GM18498 (cell line): ENCODE measurements around the gene UBALD1.
"Not testable (repeated sequence)": the region's sequence is repeated elsewhere in the genome, so short reads cannot be mapped to it uniquely, and the experiment has no call there.

Experiments
- ATAC-seq: cut with Tn5 transposase; IDR thresholded peaks from one replicate; pipeline ENCODE4 v1.9.1; 2021; ENCODE audit warnings: mild to moderate bottlenecking, moderate library complexity; ENCODE audit not compliant: unreplicated experiment

The UBALD1 gene

GRCh38 chr16:4614571-4615383 is at the start of gene UBALD1:
Gene UBALD1 (minus strand): TSS chr16:4614888. CDS start chr16:4614797, 91 bp downstream.
- peak; percentile 59 for ATAC-seq

DNA sequence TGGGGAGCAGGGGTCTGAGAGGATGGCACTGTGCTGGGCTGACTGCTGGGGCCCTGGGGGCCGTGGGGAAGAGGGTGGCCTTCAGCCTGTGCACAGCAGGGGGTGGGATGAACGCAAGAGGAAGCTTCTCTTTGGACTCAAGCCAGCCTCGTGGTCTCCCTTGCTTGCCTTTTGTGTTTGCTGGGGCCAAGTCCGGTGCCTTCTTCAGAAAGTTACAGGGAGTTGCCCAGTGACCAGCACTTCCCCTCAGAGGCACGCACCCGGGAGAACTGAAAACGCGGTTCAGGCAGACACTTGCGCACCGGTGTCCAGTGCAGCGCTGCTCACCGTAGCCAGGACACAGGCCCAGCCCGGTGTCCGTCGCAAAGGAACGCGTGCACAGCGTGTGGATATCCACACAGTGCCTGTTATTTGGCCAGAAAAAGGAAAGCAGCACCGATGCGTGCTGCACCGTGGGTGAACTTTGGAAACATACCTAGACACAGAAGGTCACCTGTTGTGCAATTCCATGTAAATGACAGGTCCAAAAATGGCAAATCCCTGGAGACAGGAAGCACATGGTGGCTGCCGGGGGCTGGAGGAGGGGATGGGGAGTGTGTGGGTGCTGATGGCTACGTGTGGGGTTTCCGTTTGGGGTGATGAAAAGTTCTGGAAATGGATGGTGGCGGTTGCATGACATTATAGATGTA is 49.2 kb upstream of the UBALD1 start:
- no peak for ATAC-seq

- no peak for ATAC-seq
Observed at GRCh38 chr16:4663465-4663776, 48.7 kb upstream of the UBALD1 start.

GRCh38 chr16:4661661-4662060 is 47.0 kb upstream of the UBALD1 start:
- ATAC-seq: no peak

- peak; percentile 41 for ATAC-seq
Observed at GRCh38 chr16:4660454-4661007, 45.8 kb upstream of the UBALD1 start.

GRCh38 chr16:4659363-4660353 is 45.0 kb upstream of the UBALD1 start:
- ATAC-seq: no peak

GRCh38 chr16:4656695-4657686 is 42.3 kb upstream of the UBALD1 start:
- no peak for ATAC-seq

DNA sequence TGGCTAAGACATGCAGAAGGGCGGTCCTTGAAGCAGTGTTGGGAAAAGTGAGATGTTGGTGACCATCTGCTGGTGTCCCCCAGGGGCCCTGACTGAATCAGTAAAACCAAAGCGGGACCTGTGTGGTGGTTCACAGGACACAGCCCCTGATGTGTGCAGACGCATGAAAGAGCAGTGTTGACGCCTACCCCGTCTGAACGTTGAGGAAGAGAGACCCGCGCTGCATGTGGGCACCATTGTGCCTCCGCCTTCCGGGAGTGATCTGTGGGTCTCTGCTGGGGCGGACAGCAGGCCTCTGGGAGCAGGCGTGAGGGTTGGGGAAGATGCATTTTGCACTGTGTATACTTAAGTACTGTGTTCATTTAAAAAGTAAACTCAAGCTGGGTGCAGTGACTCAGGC is 41.5 kb upstream of the UBALD1 start:
- no peak for ATAC-seq

DNA sequence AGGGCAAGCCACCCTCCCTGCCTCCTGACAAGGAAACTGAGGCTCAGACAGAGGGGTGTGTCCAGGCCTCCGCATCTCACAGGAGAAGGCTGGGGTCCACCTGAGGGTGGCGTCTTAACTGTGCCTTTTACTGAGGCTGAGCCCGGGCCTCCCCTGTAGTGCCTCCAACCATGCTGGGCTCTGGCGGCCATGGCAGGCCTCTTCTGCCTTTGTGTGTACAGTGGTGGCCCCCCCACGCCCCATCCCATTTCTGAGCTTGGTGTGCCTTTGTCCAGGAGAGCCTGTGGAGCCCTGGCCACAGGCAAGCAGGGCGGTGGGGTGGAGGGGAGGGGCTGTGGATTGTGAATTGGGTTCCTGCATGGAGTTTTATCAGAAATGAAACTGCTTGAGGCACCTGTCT is 41.1 kb upstream of the UBALD1 start:
- no peak for ATAC-seq

DNA sequence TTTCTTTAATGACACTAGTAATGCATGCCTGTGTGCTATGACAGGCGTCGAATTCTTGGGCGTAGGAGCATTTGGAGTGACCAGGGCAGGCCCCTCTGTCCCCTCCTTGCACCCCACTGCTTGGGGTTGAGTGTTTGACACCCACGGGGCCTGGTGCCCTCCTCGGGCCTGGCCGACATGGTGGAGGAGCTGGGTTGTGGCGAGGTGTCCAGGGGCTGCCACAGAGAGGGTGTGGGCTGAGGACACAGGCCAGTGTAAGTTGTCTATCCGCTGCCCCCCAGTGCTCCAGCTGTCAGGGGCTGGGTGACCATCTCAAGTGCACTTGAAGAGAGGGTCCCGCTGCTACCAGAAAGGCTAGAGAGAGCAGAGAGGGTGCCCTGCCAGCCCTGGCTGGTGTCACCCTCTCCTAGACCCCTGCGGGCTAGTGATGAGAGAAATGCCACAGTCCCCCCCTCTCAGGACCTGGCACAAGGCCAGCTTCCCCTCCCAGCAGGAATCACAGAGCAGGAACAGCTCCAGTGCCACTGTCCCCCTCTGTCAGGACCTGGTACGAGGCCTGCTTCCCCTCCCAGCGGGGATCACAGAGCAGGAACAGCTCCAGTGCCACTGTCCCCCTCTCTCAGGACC is 40.4 kb upstream of the UBALD1 start:
- ATAC-seq: no peak

DNA sequence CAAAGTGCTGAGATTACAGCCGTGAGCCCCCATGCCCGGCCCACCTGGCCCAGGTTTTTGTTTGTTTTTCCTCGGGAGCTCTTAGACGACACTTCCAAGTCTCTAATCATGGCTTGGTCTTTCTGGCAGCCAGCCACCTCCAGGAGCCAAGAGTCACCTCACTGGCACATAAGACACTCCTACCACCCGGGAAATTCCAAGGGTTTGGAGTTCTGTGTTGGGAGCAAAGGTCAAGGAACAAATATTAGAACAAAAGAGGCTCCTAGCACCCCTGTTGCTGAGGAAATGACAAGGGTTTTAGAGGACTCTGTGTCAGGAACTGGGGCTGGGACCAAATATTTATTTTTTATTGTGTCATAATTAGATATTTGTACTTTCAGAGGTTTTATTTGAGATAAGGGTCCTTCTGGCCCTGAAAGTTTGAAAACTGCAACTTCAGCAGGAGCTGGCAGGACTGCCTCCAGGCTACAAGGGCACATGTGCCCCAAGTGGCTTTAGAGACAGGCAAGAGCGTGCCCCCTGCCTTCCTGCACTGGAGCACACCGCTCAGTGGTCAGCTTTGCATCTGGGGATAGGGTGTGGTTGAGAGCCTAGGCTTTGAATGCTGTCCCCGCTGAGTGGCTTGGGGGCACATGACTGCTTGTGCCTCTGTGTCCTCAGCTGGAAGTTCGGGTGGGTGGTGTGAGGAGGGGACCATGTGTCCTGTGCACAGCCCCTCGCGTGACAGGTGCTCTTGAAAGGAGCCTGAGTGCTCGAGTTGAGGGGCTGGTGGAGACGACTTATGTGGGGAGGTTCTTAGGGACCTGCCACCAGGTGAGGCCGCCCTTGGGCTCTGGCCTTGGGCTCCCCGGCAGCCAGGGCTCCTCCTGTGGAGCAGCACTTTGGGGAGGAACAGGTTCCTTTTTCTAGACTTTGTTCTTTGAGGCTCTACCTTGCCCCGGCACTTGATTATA is 39.6 kb upstream of the UBALD1 start:
- no peak for ATAC-seq

- ATAC-seq: no peak
Observed at GRCh38 chr16:4652561-4652960, 37.9 kb upstream of the UBALD1 start.

- no peak for ATAC-seq
Observed at GRCh38 chr16:4651827-4652226, 37.1 kb upstream of the UBALD1 start.

- ATAC-seq: not testable (repeated sequence)
Observed at GRCh38 chr16:4650443-4651074, 35.9 kb upstream of the UBALD1 start.

GRCh38 chr16:4649744-4650442 is 35.2 kb upstream of the UBALD1 start:
- ATAC-seq: no peak

GRCh38 chr16:4648917-4649316 is 34.2 kb upstream of the UBALD1 start:
- no peak for ATAC-seq

GRCh38 chr16:4647644-4647980 is 32.9 kb upstream of the UBALD1 start:
- no peak for ATAC-seq
